ENCODE data around the gene SGCE. TPM values are rescaled to one million over a fixed set of nuclear protein-coding genes. Genes with fewer than 3 reads are reported as not detected.

Gene SGCE
- 59.2 and 147 TPM in 2 replicates for total RNA-seq

GRCh38 chr7:94655848-94656657 is at the start of gene SGCE:
TSS of gene SGCE (minus strand) at chr7:94656133. CDS start at chr7:94656098, 35 bp downstream.

Other genes starting within 250 kb of the SGCE start
- 11.2 and 16.1 TPM in 2 replicates for gene CASD1, start 146.3 kb downstream of the SGCE start, total RNA-seq

All from epithelial cell of alveolus of lung (primary cell).